ENCODE data around the gene ZNF320.

- TF ChIP-seq, protein P1, sequence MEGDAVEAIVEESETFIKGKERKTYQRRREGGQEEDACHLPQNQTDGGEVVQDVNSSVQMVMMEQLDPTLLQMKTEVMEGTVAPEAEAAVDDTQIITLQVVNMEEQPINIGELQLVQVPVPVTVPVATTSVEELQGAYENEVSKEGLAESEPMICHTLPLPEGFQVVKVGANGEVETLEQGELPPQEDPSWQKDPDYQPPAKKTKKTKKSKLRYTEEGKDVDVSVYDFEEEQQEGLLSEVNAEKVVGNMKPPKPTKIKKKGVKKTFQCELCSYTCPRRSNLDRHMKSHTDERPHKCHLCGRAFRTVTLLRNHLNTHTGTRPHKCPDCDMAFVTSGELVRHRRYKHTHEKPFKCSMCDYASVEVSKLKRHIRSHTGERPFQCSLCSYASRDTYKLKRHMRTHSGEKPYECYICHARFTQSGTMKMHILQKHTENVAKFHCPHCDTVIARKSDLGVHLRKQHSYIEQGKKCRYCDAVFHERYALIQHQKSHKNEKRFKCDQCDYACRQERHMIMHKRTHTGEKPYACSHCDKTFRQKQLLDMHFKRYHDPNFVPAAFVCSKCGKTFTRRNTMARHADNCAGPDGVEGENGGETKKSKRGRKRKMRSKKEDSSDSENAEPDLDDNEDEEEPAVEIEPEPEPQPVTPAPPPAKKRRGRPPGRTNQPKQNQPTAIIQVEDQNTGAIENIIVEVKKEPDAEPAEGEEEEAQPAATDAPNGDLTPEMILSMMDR (IDR thresholded peaks at IDR 0.05), result no peak
- TF ChIP-seq POLR2AphosphoS5 (IDR thresholded peaks at IDR 0.05), result peak; percentile 92 to 95
- peak in 3 of 4 donors; percentile 59 to 90 (median 82) for TF ChIP-seq POLR2A (IDR thresholded peaks at IDR 0.05)
- TF ChIP-seq EP300 (IDR thresholded peaks at IDR 0.05), result no peak
These were observed 45.1 kb upstream of the ZNF320 start for GRCh38 chr19:52942386-52943133.

All from upper lobe of left lung (tissue), 4 donors.